Prostate gland (tissue), 2 donors: Measurements from ENCODE around the gene TM9SF4. TPM values are rescaled to one million over a fixed set of nuclear protein-coding genes. Genes with fewer than 3 reads are reported as not detected.

Experiments used
- DNase-seq: peaks from one replicate; pipeline ENCODE4 v3.0.0-alpha.2; 2019; ENCODE audit warnings: low spot score
- H3K27ac ChIP-seq, 2 donors: fragments of 200-600 bp; sonication (generic); 2 replicates each; pipeline ENCODE4 v1.5.1; 2017 to 2019
- H3K27me3 ChIP-seq: fragments of 200-600 bp; sonication (generic); replicated peaks from 2 replicates; pipeline ENCODE4 v1.5.1; 2019; ENCODE audit not compliant: insufficient read depth
- H3K36me3 ChIP-seq, 2 donors: fragments of 200-600 bp; sonication (generic); 1 replicate in 1 of 2; 2 replicates in 1 of 2; pipeline versions ENCODE4 v1.5.1 to v1.8.1; 2017 to 2019
- H3K4me1 ChIP-seq: fragments of 200-600 bp; sonication (generic); replicated peaks from 2 replicates; pipeline ENCODE4 v1.5.1; 2019
- H3K4me3 ChIP-seq, 2 donors: fragments of 200-600 bp; sonication (generic); 2 replicates each; pipeline ENCODE4 v1.5.1; 2017 to 2019
- H3K9me3 ChIP-seq: fragments of 200-600 bp; sonication (generic); 2 replicates; pipeline ENCODE4 v1.5.1; 2017
- CTCF ChIP-seq, 4 experiments: fragments of 200-600 bp in 2 of 4; fragments of 450-650 bp in 2 of 4; sonication (generic) in 2 of 4; IDR thresholded peaks; 1 replicate in 3 of 4; 2 replicates in 1 of 4; pipeline ENCODE4 v1.5.1; 2016 to 2019; ENCODE audit warnings: antibody characterized with exemption in 4 of 4, mild to moderate bottlenecking in 2 of 4, moderate library complexity in 2 of 4
- POLR2A ChIP-seq: fragments of 450-650 bp; IDR thresholded peaks from one replicate; pipeline ENCODE4 v1.6.1; 2016; ENCODE audit warnings: antibody characterized with exemption, mild to moderate bottlenecking
- POLR2AphosphoS5 ChIP-seq: sonication (generic); formaldehyde crosslinking; IDR thresholded peaks from one replicate; pipeline ENCODE4 v1.6.1; 2017; ENCODE audit warnings: antibody characterized with exemption
- WGBS: methylation state at CpG from one replicate; pipeline ENCODE4 v1.1.5; 2018; 5-methylcytosine and 5-hydroxymethylcytosine counted together
- intact Hi-C: fragments of 100-400 bp; cut with DNase I; formaldehyde crosslinking; loops from one replicate; pipeline ENCODE4 v1.14.2; 2022
- total RNA-seq, 2 donors: library from RNA; depleted of rRNA; stranded (reverse); fragments of >200 nt; gene quantifications; one replicate each; pipeline ENCODE4 v1.1.0, GENCODE V29; 2016

The TM9SF4 gene
- total RNA-seq, 2 donors from 2014 or later: 44.7 to 62.9 TPM

- intact Hi-C loops: no loop called here
- H3K4me1 ChIP-seq: no peaks in the 10 kb centered on the region
- 89% methylated on average over 8 of the region's 8 CpGs for whole genome bisulfite sequencing
- H3K4me3 ChIP-seq: no peak overlapping the region
- no peak overlapping the region for H3K27ac ChIP-seq
- peaks cover 11 to 51% of the 10 kb centered on the region in 2 donors for H3K36me3 ChIP-seq
- TF ChIP-seq POLR2A: no peak
- no peak for TF ChIP-seq POLR2AphosphoS5
- no peak for TF ChIP-seq CTCF (IDR thresholded peaks at IDR 0.05)
- no peaks in the 10 kb centered on the region for H3K27me3 ChIP-seq
- H3K9me3 ChIP-seq: no peaks in the 10 kb centered on the region
- DNase-seq: no peak
Observed at GRCh38 chr20:32144898-32145662, 35.6 kb downstream of the TM9SF4 start.

- DNase-seq: no peak
- WGBS: 85% methylated on average over 8 of the region's 8 CpGs
- no peaks in the 10 kb centered on the region for H3K9me3 ChIP-seq
- intact Hi-C loops: no loop called here
- no peaks in the 10 kb centered on the region for H3K4me1 ChIP-seq
- no peak overlapping the region for H3K27ac ChIP-seq
- TF ChIP-seq CTCF (IDR thresholded peaks at IDR 0.05) (no peak), POLR2A (no peak)
- no peak overlapping the region for H3K4me3 ChIP-seq
- peaks cover 0 to 32% of the 10 kb centered on the region in 2 donors for H3K36me3 ChIP-seq
- H3K27me3 ChIP-seq: no peaks in the 10 kb centered on the region
Observed at GRCh38 chr20:32149566-32150170, 40.2 kb downstream of the TM9SF4 start.

- H3K27ac ChIP-seq: no peak overlapping the region
- H3K4me3 ChIP-seq: no peak overlapping the region
- no peak for DNase-seq
- 94% methylated on average over 10 of the region's 10 CpGs for WGBS
- no peak for TF ChIP-seq POLR2AphosphoS5
- TF ChIP-seq CTCF (IDR thresholded peaks at IDR 0.05): no peak
- TF ChIP-seq POLR2A: no peak
- H3K9me3 ChIP-seq: no peaks in the 10 kb centered on the region
- H3K27me3 ChIP-seq: no peaks in the 10 kb centered on the region
- H3K36me3 ChIP-seq: peaks cover 0 to 25% of the 10 kb centered on the region in 2 donors
- intact Hi-C loops: no loop called here
- H3K4me1 ChIP-seq: no peaks in the 10 kb centered on the region
Observed at GRCh38 chr20:32150291-32150848, 40.9 kb downstream of the TM9SF4 start.

- Histone ChIP-seq H3K9me3 (no peaks in the 10 kb centered on the region), H3K4me1 (no peaks in the 10 kb centered on the region), H3K27ac (no peak overlapping the region), H3K27me3 (no peaks in the 10 kb centered on the region), H3K36me3 (peaks cover 0 to 15% of the 10 kb centered on the region in 2 donors), H3K4me3 (no peak overlapping the region)
- intact Hi-C loops: no loop called here
- no peak for DNase-seq
- TF ChIP-seq POLR2A (no peak), CTCF (IDR thresholded peaks at IDR 0.05) (no peak), POLR2AphosphoS5 (no peak)
- WGBS: 91% methylated on average over 6 of the region's 6 CpGs
Observed at GRCh38 chr20:32152421-32153155, 43.1 kb downstream of the TM9SF4 start.
